ENCODE data around the gene TAF1A. TPM values are rescaled to one million over a fixed set of nuclear protein-coding genes. Genes with fewer than 3 reads are reported as not detected.

TAF1A gene
- total RNA-seq, 1 donor from 2014 or later, result 11.3 TPM

DNA sequence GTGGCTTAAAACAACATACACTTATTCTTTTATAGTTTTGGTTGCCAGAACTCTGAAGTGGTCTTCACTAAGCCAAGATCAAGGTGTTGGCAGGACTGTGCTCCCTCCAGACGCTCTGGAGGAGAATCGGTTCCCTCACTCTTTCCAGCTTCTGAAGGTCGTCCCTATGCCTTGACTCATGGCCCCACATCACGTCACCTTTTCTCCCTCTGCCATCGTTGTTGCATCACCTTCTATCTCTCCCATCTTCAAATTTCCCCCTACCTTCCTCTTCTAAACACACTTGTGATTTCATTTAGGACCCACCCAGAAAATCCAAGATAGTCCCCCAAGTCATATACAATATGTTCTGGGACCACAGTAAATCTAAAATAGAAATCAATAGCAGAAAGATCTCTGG, 54.3 kb downstream of the TAF1A start:
- DNase-seq (ENCODE audit: low spot score), result no peak

- no peak for DNase-seq (ENCODE audit: low spot score)
These were observed 58.9 kb downstream of the TAF1A start for GRCh38 chr1:222530852-222531251.

DNA sequence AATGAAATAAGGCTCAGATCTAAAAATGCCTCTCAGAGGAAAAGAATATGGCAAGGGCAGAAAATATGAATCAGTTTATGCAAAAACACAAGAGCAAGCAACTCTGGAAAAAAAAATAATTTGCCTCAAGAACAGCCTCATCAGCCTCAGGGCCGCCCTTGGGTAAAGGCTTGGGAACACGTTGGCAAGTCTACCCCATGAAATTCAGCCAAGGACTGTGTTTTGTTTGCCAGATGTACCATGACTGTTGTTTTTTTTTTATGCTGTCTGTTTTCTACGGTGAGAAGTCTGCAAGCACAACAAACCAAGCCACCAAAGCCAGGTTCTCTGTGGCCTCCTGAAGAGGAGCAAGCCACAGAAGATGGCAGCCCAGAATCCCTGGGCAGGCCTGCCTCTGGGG, 59.8 kb downstream of the TAF1A start:
- no peak for DNase-seq (ENCODE audit: low spot score)

DNA sequence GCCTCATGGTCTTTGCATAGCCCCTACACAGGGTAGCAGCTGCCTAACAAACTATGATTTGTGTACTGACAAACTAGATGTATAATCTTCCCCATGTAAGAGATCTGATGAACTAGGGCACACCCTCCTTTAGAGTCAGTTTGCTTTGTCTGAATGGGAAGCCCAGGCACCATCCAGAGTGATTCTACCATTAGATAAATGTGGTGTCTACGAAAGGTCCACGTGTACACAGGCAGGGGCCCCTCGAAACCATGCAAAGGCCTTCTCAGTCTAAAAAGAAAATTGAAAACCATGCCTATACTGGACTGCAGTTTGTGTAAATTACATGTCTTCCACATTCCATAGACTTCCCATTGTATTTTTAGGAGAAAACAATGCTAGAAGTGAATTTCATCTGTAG, 60.6 kb downstream of the TAF1A start:
- no peak for DNase-seq (ENCODE audit: low spot score)

DNA sequence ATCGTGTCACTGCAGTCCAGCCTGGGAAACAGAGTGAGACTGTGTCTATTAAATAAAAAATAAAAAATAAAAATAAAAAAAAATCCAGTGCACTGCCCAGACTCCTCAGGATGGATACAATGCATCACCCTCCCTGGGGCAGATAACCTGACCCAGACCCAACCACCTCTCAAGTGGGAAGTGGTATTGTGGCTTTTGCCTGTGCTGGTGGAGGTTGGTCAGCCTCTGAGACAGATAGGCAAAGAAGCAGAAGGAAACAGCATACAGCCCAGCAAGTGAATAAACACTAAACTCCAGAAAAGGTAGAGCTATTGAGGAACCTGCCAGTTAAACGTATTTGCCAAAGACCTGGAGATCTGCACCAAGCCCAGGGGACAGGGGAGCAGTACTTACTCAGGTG, 63.8 kb downstream of the TAF1A start:
- no peak for DNase-seq (ENCODE audit: low spot score)

DNA sequence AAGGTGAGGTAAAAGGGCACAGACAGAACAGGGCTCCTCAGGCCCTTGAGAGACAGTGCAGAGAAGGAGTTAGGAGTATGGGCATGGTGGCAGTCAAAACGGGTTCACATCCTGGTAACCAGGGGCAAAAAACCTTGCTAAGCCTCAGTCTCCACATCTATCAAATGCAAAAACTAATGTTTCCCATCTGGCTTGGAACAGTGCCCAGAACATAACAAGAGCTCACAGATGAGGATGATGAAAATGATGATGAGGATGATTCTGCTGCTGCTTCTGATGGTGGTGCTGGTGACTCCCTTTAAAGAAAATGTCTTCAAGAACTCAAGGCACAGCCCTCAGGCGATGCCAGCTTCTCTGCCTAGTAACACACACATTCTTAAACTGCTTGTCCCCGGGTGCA, 65.9 kb downstream of the TAF1A start:
- no peak for DNase-seq (ENCODE audit: low spot score)

- no peak for DNase-seq (ENCODE audit: low spot score)
These were observed 67.4 kb downstream of the TAF1A start for GRCh38 chr1:222522105-222522915.

DNA sequence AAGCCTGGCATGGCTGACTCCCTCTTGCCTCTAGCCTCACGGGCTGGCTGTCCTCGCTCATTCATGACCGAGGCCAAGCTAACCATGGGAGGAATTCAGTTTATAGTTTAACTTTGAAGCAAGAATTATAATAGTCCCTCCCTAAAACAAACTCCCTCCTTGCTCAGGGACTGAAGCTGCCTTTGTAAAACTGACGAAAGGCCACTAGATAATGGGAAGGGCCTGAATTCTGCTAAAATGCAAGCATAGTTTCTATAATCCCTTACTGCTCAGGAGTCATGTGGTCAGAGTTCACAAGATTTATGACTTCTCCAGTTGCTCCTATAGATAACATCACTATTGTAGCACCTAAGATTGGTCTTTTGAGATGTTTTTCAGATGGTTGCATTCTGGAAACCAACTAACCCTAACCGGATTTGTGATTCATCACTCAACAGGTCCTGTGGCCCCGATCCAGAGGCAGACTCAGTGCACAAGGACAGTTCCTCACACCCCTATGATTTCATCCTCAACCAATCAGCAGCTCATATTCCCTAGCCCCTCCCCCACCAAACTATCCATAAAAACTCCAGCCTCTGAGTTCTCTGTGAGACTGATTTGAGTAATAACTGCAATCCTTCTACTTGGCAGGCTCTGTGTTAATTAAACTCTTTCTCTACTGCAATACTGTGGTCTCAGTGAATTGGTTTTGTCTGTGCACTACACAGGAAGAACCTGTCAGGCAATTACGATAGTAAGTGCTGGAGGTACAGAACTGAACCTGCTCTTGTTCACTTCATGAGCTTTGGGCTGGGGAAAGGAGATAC, 68.2 kb downstream of the TAF1A start:
- no peak for DNase-seq (ENCODE audit: low spot score)

Other genes starting within 250 kb of the TAF1A start
- 0.62 TPM for gene HHIPL2, start 41.8 kb downstream of the TAF1A start, total RNA-seq
- gene MIA3, start 28.2 kb upstream of the TAF1A start, total RNA-seq, result 71.9 TPM
- 56.5 TPM for gene AIDA, start 122.6 kb upstream of the TAF1A start, total RNA-seq
- gene BROX, start 122.6 kb upstream of the TAF1A start, total RNA-seq, result 55.4 TPM
- gene FAM177B, start 147.3 kb upstream of the TAF1A start, total RNA-seq, result 0.44 TPM
- 7.1 TPM for gene DISP1, start 225.1 kb upstream of the TAF1A start, total RNA-seq

All from ureter (tissue), 1 donor.